ENCODE measurements around the gene CASP6.

GRCh38 chr4:109649872-109650271 is 53.4 kb downstream of the CASP6 start:
- no peak for TF ChIP-seq POLR2AphosphoS5 (IDR thresholded peaks at IDR 0.05; ENCODE audit: borderline replicate concordance, low read depth, low read length)
- no peak for TF ChIP-seq EZH2 (IDR thresholded peaks at IDR 0.05)
- TF ChIP-seq FOXP2 (optimal IDR thresholded peaks at IDR 0.05; ENCODE audit: control extremely low read depth, extremely low read length, insufficient read depth): no peak

Data from SK-N-MC (cell line).